GM19239 (cell line): ENCODE data around the gene TMEM158.

Experiments
- DNase-seq: peaks from one replicate; pipeline ENCODE4 v3.0.0; 2011; ENCODE audit warnings: low spot score; ENCODE audit not compliant: insufficient read length
- FAIRE-seq: peaks from 2 replicates; lab custom pipeline; 2011; peaks lifted over from hg19 to GRCh38; lab: Jason Lieb, UNC

Gene TMEM158

GRCh38 chr3:45207446-45207845 lies 18.6 kb downstream of the TMEM158 start:
- FAIRE-seq (no peak), DNase-seq (no peak)

- FAIRE-seq (no peak), DNase-seq (no peak)
Observed at GRCh38 chr3:45205126-45205525, 21.0 kb downstream of the TMEM158 start.

- DNase-seq (no peak), FAIRE-seq (no peak)
Observed at GRCh38 chr3:45204136-45204535, 22.0 kb downstream of the TMEM158 start.

- FAIRE-seq, result no peak
- DNase-seq, result no peak
Observed at GRCh38 chr3:45199837-45200648, 26.0 kb downstream of the TMEM158 start.

- no peak for DNase-seq
- FAIRE-seq, result no peak
Observed at GRCh38 chr3:45198264-45199260, 27.5 kb downstream of the TMEM158 start.

GRCh38 chr3:45194791-45195190 lies 31.3 kb downstream of the TMEM158 start:
- FAIRE-seq (no peak), DNase-seq (no peak)

- FAIRE-seq (no peak), DNase-seq (no peak)
Observed at GRCh38 chr3:45191924-45192417, 34.1 kb downstream of the TMEM158 start.

- DNase-seq (no peak), FAIRE-seq (no peak)
Observed at GRCh38 chr3:45191424-45191823, 34.7 kb downstream of the TMEM158 start.

- no peak for DNase-seq
- FAIRE-seq, result no peak
Observed at GRCh38 chr3:45188719-45189659, 37.1 kb downstream of the TMEM158 start.

- DNase-seq (no peak), FAIRE-seq (no peak)
Observed at GRCh38 chr3:45187694-45188141, 38.4 kb downstream of the TMEM158 start.

- DNase-seq (no peak), FAIRE-seq (no peak)
Observed at GRCh38 chr3:45186871-45187270, 39.2 kb downstream of the TMEM158 start.

- FAIRE-seq (no peak), DNase-seq (no peak)
Observed at GRCh38 chr3:45185461-45185860, 40.6 kb downstream of the TMEM158 start.

GRCh38 chr3:45185052-45185451 lies 41.0 kb downstream of the TMEM158 start:
- DNase-seq (no peak), FAIRE-seq (no peak)

GRCh38 chr3:45183872-45184262 lies 42.2 kb downstream of the TMEM158 start:
- no peak for DNase-seq
- no peak for FAIRE-seq

GRCh38 chr3:45182915-45183871 lies 42.9 kb downstream of the TMEM158 start:
- FAIRE-seq (no peak), DNase-seq (no peak)

GRCh38 chr3:45181496-45181895 lies 44.6 kb downstream of the TMEM158 start:
- FAIRE-seq, result no peak
- DNase-seq, result no peak

- no peak for FAIRE-seq
- DNase-seq, result no peak
Observed at GRCh38 chr3:45180899-45181298, 45.2 kb downstream of the TMEM158 start.

- no peak for DNase-seq
- FAIRE-seq, result no peak
Observed at GRCh38 chr3:45180051-45180450, 46.0 kb downstream of the TMEM158 start.

GRCh38 chr3:45179163-45179562 lies 46.9 kb downstream of the TMEM158 start:
- FAIRE-seq, result no peak
- DNase-seq, result no peak
